Activated naive CD8-positive, alpha-beta T cell treated with anti-CD3 and anti-CD28 coated beads, Interleukin-2, amount 50 U/mL, for 16 hours (primary cell): ENCODE results near the gene AKAP11.
"Not testable (repeated sequence)": the region's sequence is repeated elsewhere in the genome, so short reads cannot be mapped to it uniquely, and the experiment has no call there.

Experiments
- DNase-seq: peaks from one replicate; pipeline ENCODE4 v3.0.0-alpha.2; 2020; ENCODE audit warnings: low read depth, low spot score

Gene AKAP11, protein sequence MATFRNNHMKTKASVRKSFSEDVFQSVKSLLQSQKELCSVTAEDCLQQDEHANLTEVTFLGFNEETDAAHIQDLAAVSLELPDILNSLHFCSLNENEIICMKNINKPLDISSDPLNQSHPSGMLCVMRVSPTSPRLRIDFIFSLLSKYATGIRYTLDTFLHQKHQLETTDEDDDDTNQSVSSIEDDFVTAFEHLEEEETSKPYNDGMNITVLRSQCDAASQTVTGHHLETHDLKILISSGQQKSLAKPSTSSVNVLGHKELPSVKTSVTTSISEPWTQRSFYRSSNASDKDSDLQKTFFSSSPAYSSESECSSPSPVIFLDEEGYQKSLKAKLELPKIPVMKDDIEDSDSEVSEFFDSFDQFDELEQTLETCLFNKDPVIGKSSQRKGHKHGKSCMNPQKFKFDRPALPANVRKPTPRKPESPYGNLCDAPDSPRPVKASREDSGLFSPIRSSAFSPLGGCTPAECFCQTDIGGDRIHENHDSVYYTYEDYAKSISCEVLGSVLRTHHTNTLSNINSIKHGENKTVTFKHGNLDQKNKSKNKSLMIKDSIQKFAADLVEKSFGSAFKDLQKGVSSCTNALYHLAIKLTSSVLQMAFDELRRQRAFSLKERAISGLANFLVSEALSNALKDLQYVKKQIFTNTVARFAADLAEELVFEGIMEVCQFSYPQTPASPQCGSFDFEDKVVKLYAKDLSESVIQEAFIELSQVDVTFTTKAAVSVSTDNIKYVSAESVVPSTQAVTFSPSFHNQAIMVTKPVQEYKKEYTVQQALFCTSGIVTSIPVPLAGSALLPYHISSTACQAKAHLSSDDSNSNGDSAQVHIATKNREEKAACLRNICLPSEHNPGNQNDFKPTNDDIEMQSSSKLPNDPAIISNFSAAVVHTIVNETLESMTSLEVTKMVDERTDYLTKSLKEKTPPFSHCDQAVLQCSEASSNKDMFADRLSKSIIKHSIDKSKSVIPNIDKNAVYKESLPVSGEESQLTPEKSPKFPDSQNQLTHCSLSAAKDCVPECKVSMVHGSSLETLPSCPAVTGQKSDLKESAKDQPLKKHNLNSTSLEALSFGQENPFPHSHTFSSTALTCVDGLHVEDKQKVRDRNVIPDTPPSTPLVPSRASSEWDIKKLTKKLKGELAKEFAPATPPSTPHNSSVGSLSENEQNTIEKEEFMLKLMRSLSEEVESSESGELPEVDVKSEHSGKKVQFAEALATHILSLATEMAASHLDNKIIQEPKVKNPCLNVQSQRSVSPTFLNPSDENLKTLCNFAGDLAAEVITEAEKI (N-terminal part only)

DNA sequence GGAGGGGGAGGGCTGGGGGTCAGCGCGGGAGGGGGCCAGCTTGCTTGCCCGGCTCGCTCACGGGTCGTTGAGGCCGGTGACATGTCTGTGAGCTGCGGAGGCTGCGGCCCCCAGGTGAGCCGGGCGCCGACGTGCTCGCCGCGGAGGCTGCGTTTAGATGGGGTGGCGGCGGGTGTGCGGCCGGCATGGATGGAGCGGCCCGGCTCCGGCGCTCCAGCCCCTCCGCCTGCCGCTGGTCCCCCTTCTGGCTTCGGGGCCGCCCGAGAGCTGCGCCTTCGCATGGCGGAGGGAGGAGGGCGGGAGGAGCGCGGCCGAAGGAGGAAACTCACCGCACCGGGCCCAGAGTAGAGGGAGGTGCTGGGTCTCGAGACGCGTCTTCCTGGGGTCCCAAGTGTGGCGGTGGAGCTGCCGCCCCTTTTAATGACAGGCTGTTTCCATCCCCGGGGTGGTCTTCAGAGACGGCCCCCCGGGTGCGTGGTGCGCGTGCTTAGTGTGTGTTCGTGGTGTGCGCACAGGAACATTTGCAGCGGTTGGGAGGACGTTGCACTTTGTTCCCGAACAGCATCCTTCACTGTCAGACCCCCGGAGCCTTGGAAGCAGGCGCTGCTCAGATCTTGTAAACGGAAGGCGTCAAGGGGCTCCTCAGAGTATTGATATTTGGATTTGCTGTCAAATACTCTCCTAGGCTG, at the start of gene AKAP11:
TSS of gene AKAP11 (plus strand) at position 38 of the 689 bp plus-strand sequence. CDS start 14,197 bp downstream, outside the sequence.
- peak; percentile 20 for DNase-seq

DNA sequence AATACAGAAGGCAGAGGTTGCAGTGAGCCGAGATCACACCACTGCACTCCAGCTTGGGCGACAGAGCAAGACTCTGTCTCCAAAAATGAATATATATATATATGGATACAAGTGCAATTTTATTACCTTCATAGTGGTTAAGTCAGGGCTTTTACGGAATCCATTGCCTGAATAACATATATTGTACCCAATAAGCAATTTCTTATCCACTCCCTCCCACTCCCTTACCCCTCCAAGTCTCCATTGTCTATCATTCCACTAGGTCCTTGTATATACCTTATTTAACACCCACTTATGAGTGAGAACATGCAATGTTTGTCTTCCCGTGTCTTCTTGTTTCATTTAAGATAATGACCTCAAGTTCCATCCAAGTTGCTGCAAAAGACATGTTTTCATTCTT, 48.3 kb upstream of the AKAP11 start:
- no peak for DNase-seq

DNA sequence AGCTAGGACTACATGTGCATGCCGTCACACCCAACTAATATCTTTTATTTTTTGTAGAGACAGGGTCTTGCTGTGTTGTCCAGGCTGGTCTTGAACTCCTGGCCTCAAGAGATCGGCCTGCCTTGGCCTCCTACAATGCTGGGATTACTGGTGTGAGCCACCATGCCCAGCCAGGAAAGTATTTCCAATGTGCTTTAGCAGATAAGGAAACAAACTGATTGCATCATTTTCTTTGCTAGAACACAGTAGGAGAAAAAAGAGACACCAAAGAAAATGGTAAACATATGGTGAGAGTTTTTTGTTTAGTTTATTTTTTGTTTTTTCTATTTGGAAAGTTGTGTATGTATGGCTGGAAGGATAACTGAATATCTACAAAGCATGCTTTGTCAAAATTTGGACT, 46.9 kb upstream of the AKAP11 start:
- DNase-seq: no peak

DNA sequence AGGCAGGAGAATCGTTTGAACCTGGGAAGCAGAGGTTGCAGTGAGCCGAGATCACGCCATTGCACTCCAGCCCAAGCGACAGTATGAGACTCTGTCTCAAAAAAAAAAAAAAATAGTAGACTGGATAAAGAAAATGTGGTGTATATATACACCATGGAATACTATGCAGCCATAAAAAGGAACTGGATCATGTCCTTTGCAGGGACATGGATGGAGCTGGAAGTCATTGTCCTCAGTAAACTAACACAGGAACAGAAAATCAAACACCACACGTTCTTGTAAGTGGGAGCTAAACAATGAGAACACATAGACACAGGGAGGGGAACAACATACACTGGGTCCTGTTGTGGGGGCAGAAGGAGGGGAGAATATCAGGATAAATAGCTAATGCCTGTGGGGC, 45.2 kb upstream of the AKAP11 start:
- DNase-seq: not testable (repeated sequence)

DNA sequence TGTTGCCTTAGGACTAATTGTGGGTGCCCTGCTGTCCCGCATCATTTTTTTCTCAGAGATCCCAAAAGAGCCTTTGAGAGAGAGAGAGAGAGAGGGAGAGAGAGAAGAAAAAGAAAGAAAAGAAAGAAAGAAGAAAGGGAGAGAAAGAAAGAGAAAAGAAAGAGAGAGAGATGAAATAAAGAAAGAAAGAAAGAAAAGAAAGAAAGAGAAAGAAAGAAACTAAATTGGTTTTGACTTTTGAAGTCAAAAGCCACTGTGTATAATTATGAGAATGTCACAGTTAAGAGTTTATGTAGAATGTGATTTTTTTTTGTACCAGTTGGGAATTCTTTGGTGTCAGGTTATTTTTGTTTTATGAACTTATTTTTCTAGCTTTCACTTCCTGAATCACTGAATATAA, 43.4 kb upstream of the AKAP11 start:
- no peak for DNase-seq

DNA sequence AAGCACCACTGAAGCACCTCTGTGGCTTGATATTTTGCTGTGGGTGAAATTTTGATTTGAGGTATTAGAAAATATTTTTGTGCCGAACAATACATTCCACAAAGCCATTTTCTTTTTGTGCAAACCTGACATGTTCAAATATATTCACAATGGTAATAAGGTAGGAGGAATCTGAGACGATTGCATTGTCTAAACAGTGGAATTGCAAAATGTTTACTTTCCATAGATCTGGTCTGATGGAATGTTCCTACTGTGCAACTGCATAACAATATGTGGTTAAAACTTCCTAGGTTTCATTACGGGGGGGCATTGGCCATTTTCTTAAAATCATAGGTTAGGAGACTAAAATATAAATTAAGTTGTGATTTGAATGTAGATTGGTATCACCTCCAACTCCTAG, 42.7 kb upstream of the AKAP11 start:
- no peak for DNase-seq

DNA sequence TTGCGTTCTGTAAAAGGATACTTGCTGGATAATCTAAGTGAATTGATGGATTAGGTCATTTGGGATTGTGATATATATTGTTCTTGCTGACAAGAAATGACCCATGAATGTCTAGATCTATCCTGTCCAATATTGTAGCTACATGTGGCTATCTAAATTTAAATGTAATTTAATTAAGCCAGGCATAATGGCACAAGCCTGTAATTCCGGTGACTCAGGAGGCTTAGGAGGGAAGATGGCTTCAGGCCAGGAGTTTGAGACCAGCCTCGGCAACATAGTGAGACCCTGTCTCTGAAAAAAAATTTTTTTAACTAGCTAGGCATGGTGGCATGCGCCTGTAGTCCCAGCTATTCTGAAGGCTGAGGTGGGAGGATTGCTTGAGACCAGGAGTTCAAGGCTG, 39.3 kb upstream of the AKAP11 start:
- DNase-seq: no peak

DNA sequence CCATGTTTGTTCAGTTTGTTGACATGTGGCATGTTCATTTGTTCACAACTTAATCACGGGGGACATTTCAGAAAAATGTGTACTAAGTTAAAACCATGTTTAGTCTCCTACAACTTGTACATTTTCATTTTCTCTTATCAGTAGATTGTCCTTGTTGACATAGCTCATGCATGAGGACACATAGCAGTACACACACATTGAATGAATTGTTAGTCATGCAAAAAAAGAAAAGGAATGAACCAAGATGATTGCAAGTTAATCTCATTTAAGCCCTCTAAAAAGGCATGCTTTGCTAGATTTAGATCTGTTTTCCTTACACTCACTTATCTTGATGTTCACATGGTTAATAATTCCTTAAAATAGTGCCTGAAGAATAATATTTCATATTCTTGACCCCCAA, 38.2 kb upstream of the AKAP11 start:
- DNase-seq: no peak

DNA sequence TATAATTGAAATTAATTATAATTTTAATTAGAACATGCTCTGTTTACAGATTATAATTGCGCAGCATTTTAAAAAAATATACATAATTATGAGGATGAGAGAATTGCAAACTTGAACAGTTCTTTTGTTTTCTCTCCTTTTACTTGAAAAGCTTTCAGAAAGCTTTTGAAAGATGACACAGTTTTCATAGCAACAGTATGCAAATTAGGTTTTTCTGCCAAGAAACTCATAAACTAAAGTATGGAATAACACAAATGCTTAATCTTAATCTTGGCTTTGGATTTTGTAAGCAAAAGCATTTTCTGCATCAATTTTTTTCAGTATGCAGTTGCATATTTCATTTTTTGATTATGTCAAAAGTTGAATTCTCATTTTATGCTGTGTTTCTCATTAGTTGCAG, 32.8 kb upstream of the AKAP11 start:
- DNase-seq: no peak

DNA sequence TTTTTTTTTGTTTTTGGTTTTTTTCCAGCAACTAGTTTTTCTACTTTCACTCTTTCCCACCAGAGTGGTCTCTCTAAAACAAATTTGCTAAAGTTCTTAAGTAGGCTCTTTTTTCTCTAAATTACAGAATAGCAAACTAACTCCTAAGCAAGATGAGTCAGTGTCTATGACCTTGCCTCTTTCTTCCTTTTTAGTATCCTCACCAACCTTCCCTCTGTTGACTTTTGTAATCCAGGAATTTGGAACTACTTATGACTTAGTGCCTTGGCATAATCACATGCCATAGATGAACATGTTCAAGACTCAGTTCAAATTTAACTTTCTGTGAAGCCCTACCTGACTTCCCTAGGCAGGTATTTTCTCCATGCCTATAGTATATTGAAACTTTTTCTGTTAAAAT, 32.3 kb upstream of the AKAP11 start:
- DNase-seq: no peak

DNA sequence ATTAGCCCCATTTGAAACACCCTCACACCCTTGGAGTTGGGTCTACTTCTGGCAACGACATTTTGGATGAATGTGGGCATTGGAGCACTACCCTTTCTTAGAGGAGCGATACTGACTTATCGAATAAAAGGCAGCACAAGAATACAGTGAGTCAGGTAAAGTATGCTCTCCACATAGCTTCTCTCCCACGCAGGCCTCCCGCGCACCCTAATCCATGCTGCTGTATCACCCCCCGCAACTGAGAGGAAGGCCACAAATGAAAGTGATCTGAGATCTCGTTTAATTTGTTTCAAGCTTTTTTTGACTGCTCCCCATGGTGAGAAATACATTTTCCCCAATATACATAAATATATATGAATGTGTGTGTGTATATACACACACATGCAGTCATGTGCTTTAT, 25.4 kb upstream of the AKAP11 start:
- no peak for DNase-seq

DNA sequence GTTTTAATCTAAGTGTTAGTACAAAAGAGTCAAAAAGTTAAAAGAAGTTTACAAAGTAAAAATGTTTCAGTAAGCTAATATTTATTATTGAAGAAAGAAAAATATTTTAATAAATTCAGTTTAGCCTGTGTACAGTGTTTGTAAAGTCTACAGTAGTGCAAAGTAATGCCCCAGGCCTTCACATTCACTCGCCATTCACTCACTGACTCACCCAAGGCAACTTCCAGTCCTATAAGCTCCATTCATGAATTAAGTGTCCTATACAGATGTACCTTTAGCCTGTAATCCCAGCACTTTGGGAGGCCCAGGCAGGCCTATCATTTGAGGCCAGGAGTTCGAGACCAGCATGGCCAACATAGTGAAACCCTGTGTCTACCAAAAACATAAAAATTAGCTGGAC, 24.1 kb upstream of the AKAP11 start:
- DNase-seq: no peak

DNA sequence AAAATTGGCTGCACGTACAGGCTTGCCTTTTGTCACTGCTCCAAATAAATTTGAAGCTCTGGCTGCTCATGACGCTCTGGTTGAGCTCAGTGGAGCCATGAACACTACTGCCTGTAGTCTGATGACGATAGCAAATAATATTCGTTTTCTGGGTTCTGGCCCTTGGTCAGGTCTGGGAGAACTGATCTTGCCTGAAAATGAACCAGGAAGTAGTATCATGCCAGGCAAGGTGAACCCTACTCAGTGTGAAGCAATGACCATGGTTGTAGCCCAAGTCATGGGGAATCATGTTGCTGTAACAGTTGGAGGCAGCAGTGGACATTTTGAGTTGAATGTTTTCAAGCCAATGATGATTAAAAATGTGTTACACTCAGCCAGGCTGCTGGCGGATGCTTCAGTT, 16.1 kb upstream of the AKAP11 start:
- no peak for DNase-seq

DNA sequence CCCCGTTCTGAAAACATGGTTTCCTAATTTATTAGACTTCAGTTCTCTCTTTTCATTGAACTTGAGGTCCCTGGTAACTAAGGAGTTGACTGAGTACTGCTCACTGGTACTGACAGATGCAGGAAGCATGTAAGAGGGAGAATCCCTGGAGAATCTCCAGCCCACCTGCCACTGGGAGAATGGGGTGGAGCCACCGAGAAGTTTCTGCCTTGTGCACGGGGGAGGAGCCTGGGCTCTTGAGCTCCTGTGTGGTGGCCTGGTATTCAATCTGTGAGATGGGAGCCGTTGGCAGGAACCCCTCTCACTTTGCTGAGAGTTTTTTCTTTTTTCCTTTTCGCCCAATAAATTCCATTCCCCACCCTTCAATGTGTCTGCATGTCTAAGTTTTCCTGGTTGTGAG, 13.2 kb upstream of the AKAP11 start:
- DNase-seq: no peak

DNA sequence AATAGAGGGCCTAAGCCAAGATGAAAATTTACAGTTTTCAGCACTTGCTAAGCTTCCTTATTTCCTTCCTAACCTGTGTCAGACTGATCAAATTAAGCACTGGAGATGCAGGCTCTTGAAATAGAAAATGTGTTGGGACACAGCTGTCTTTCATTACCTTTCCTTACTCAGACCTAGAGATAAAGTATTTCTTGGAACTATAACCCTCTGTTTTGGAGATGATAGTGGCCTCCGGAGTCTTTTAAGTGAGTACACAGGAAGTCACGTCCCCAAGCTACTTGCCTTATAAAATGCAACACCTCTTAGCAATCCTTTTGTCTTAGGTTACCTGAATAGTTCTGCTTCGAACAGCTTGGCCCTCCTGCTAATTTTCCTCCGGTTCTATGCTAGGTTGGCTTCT, 12.4 kb upstream of the AKAP11 start:
- no peak for DNase-seq

DNA sequence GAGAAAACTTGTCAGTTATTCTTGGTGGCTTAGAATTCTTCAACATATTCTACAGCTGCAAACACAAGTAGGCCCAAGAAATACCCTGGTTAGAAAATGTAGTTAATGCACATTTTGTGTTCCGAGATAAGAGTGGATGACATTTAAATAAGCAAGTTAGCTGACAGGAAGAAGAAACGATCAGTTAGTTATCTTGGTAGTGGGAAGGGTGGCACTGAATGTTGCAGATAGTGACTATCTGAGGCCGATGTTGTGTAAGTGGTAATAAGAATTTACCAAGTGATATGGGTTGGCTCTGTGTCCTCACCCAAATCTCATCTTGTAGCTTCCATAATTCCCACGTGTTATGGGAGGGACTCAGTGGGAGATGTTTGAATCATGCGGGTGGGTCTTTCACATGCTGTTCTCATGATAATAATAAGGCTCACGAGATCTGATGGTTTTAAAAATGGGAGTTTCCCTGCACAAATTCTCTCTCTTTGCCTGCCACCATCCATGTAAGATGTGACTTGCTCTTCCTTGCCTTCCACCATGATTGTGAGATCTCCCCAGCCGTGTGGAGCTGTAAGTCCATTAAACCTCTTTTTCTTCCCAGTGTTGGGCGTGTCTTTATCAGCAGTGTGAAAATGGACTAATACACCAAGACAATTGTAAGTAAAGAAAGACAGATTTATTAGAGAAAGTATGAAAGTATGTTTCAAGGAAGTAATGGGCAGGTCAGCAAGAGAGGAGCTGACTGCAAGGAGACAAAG, 10.9 kb upstream of the AKAP11 start:
- DNase-seq: no peak

DNA sequence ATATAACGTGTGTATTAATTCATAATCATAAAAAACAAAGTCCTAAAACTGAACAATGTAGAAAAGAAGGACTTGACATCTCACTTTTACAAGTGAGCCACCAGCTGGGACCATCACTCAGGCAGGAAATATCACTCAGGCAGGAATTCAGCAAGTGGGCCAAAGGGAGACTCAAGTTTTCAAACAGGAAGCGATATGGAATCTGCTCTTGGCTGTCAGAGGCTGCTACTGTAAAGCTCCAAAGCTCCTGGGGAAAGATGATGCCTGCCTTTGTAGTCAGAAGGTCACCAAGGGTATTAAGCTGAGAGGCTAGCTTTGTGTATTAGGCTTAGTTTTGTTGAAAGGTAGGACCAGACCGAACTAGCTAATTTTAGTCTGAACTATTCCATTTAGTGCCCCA, 5.5 kb upstream of the AKAP11 start:
- no peak for DNase-seq

DNA sequence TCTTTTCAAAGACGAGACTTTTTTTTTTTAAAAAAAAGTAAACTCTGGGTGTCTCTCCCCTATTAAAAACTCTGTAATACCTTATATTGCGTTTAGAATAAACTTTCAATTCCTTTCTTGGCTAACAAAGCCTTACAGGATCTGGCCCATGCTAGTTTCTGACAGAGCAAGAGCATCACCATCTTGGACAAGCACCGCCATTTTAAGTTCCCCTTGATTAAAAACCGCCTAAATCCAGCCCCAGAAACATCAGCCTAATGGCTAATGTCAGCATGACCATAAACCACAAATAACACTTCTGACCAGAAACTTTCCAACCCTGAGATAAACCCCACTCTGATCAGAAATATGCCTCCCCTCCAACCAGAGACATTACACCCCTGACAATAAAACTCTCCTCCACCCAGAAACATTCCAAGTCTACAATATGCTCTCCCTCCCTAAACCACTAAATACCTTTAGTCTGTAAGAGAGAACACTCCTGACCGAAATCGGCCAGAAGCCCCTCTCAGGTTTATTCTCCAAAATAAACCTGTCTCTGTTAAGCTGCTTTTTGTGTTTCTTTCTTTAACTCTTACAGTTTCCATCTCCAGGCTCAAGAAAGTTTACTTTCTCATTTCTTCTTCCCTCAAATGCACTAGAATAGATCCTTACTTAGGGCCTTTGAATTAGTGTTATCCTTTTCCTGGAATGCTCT, 1.6 kb upstream of the AKAP11 start:
- DNase-seq: no peak

DNA sequence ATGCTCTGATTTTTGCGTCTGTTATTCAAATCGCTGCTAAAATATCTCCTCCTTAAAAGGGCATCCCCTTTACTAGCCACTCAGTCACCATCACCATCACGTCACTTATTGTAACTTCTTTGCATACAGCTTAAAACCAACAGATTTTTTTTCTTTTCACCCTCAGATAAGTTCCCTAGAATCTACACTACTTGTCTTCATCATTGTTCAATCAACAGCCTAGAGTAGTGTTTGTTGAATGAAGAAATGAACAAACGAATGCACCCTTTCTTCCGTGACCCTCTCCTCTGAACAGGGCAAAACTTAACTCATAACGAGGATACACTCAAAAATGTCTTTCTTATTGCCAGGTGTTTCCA, 1.1 kb upstream of the AKAP11 start:
- DNase-seq: no peak
